Endothelial cell of umbilical vein (primary cell): ENCODE results near the gene ACTG2.

Source experiments
- POLR2A ChIP-seq: IDR thresholded peaks from 2 replicates; pipeline ENCODE4 v1.6.1; 2012; ENCODE audit warnings: low read depth, mild to moderate bottlenecking, control low read depth, low read length
- TF ChIP-seq, protein P1 (sequence below), 2 donors: IDR thresholded peaks; 1 replicate in 1 of 2; 2 replicates in 1 of 2; pipeline ENCODE4 v1.5.1; 2011; ENCODE audit warnings: low read length in 2 of 2, mild to moderate bottlenecking in 2 of 2, moderate library complexity in 2 of 2, control low read depth in 1 of 2, inconsistent platforms in 1 of 2, low read depth in 1 of 2; ENCODE audit not compliant: insufficient read depth in 1 of 2; ENCODE audit errors: extremely low read depth in 1 of 2

DNA sequence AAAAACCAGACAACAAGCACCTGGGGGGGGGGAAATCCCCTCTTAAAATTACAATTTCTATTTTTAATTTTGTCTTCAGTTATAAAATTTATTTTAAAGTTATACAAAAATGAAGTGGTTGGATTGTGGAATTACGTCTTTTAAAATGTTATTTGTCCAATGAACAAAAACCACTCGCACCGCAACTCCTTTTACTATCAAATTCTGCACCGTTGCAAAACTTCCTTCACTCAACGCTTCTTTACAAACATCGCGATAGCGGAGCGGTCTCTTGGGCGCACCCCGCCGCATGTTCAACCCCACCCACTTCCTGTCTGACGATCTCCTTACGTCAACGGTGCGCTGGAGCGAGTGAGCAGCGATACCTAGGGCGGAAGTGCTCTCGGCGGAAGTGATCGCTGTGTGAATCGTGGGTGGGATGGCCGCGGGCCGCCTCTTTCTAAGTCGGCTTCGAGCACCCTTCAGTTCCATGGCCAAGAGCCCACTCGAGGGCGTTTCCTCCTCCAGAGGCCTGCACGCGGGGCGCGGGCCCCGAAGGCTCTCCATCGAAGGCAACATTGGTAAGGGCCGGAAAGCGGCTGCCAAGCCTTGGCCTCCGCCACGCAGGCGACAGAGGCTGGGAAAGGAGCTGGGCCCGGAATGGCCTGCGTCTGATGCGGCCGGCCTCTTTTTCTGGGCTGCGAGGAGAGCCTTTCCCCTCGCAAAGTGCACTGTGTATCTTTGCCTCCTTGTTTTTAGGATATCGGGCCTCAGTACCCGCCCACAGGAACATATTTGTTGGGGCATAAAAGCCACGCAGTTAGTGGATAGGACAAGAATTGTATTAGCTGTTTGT is 33.9 kb downstream of the ACTG2 start, which contains the start of gene DGUOK:
- TF ChIP-seq, protein P1, sequence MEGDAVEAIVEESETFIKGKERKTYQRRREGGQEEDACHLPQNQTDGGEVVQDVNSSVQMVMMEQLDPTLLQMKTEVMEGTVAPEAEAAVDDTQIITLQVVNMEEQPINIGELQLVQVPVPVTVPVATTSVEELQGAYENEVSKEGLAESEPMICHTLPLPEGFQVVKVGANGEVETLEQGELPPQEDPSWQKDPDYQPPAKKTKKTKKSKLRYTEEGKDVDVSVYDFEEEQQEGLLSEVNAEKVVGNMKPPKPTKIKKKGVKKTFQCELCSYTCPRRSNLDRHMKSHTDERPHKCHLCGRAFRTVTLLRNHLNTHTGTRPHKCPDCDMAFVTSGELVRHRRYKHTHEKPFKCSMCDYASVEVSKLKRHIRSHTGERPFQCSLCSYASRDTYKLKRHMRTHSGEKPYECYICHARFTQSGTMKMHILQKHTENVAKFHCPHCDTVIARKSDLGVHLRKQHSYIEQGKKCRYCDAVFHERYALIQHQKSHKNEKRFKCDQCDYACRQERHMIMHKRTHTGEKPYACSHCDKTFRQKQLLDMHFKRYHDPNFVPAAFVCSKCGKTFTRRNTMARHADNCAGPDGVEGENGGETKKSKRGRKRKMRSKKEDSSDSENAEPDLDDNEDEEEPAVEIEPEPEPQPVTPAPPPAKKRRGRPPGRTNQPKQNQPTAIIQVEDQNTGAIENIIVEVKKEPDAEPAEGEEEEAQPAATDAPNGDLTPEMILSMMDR (IDR thresholded peaks at IDR 0.05; ENCODE audit: extremely low read depth in 1 of 2, insufficient read depth in 1 of 2, low read depth in 1 of 2, low read length in 2 of 2): no peak
- peak; percentile 84 for TF ChIP-seq POLR2A
